ENCODE measurements around the gene DLL3. TPM values are rescaled to one million over a fixed set of nuclear protein-coding genes. Genes with fewer than 3 reads are reported as not detected.
"Not testable (repeated sequence)": the region's sequence is repeated elsewhere in the genome, so short reads cannot be mapped to it uniquely, and the experiment has no call there.

DLL3 gene
- total and polyA plus RNA-seq, 3 experiments from 2014 or later: 0.25 to 1.4 (median 0.92) TPM

DNA sequence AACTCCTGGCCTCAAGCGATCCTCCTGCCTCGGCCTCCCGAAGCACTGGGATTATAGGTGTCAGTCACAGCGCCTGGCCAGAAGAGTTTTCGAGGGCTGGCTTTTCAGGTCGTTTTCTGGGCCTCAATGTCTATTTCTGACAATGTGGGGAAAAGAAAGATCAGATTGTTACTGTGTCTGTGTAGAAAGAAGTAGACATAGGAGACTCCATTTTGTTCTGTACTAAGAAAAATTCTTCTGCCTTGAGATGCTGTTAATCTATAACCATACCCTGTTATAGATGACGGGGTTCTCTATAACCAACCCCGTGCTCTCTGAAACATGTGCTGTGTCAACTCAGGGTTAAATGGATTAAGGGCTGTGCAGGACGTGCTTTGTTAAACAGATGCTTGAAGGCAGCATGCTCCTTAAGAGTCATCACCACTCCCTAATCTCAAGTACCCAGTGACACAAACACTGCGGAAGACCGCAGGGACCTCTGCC is 19.4 kb upstream of the DLL3 start:
- DNase-seq; H3K27me3 Mint-ChIP-seq; H3K4me3 ChIP-seq (ENCODE audit: low read length); H3K9me3 ChIP-seq (ENCODE audit: low read length); H3K27ac ChIP-seq (ENCODE audit: low read depth, low read length); H3K9me3 Mint-ChIP-seq; H3K27me3 ChIP-seq (ENCODE audit: insufficient read depth, low read length, poor library complexity, severe bottlenecking); POLR2A ChIA-PET; CTCF ChIA-PET: not testable (repeated sequence)
- Histone ChIP-seq H3K4me1 (ENCODE audit: insufficient read depth, low read length) (peaks cover 18% of the 10 kb centered on the region), H3K36me3 (ENCODE audit: insufficient read depth, low read length) (peaks cover 17% of the 10 kb centered on the region)
- H3K4me3 Mint-ChIP-seq: peak overlapping the region in 5 of 7 donors; percentile 92 to 96 (median 93)
- peaks cover 0 to 37% (median 5%) of the 10 kb centered on the region in 3 donors for H3K36me3 Mint-ChIP-seq
- H3K27ac Mint-ChIP-seq: peak overlapping the region in 1 of 8 donors; percentile 75
- H3K4me1 Mint-ChIP-seq: peaks cover 25 to 27% (median 26%) of the 10 kb centered on the region in 3 donors

DNA sequence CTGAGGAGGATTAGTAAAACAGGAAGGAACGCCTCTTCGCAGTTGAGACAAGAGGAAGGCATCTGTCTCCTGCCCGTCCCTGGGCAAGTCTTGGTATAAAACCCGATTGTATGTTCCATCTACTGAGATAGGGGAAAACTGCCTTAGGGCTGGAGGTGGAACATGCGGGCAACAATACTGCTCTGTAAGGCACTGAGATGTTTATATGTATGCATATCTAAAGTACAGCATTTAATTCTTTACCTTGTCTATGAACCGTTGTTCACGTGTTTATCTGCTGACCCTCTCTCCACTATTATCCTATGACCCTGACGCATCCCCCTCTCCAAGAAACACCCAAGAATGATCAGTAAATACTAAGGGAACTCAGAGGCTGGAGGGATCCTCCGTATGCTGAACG is 18.8 kb upstream of the DLL3 start:
- POLR2A ChIA-PET: interaction anchor here (0.9 kb wide), 1 partner anchor 53 kb away, joined by 4 read pairs; the partner anchor contains the start of gene EID2B
- H3K27ac ChIP-seq (ENCODE audit: low read depth, low read length): peak overlapping the region; percentile 85
- H3K4me3 Mint-ChIP-seq: peak overlapping the region; percentile 80 to 96 (median 92)
- peaks cover 0 to 35% (median 5%) of the 10 kb centered on the region in 3 donors for H3K36me3 Mint-ChIP-seq
- no peaks in the 10 kb centered on the region for H3K9me3 Mint-ChIP-seq
- H3K27me3 ChIP-seq (ENCODE audit: insufficient read depth, low read length, poor library complexity, severe bottlenecking): no peaks in the 10 kb centered on the region
- peaks cover 18% of the 10 kb centered on the region for H3K4me1 ChIP-seq (ENCODE audit: insufficient read depth, low read length)
- H3K36me3 ChIP-seq (ENCODE audit: insufficient read depth, low read length): peaks cover 12% of the 10 kb centered on the region
- no peak for DNase-seq
- peak overlapping the region; percentile 75 to 97 (median 94) for H3K27ac Mint-ChIP-seq
- no peaks in the 10 kb centered on the region for H3K9me3 ChIP-seq (ENCODE audit: low read length)
- peak overlapping the region; percentile 97 for H3K4me3 ChIP-seq (ENCODE audit: low read length)
- H3K27me3 Mint-ChIP-seq: no peaks in the 10 kb centered on the region
- H3K4me1 Mint-ChIP-seq: peaks cover 25 to 27% (median 26%) of the 10 kb centered on the region in 3 donors
- CTCF ChIA-PET: interaction anchor here (0.8 kb wide), 1 partner anchor 138 kb away, joined by 3 read pairs; the partner anchor contains the start of gene SAMD4B

DNA sequence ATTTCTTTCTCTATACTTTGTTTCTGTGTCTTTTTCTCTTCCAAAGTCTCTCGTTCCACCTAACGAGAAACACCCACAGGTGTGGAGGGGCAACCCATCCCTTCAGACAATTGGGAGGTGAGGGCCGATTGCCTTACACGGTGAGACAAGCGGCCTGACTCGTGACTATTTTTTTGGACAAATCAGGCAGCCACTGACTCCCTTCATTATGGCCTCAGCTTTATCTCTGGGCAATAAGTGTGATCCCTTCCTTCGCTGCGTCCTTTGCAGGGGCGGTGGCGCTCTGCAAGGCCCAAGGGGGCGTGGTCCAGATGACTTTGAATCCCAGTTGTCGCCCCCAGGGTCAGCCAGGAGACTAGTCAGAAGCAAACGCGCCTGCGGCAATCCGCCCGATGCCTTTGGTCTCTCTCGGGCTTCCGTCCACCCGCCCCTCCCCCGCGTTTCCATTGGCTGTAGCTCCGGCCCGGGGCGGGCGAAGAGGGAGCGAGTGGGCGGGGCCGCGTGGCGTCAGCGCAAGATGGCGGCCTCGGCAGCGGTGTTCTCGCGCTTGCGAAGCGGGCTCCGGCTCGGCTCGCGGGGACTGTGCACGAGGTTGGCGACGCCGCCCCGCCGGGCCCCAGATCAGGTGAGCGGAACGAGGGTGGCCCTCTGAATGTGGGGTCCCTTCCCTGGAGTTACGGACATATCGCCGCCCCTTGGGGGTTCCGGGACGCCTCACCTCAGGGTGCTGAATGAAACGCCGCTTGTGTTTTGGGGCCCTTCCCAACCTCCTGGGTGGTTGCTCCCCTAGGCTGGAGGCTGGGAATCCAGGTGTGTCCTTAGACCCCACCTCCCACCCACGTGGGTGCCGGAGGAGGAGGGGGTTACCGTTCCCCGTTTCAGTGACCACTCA is 18.2 kb upstream of the DLL3 start, which contains the start of gene TIMM50:
Gene TIMM50, plus strand, starts transcription at position 502 of the 892 bp plus-strand sequence. Its CDS starts 16 bp downstream, at position 518.
- Histone ChIP-seq H3K9me3 (ENCODE audit: low read length) (no peaks in the 10 kb centered on the region), H3K4me3 (ENCODE audit: low read length) (peak within 1 kb of the TSS; percentile 97), H3K27me3 (ENCODE audit: insufficient read depth, low read length, poor library complexity, severe bottlenecking) (no peaks in the 10 kb centered on the region), H3K27ac (ENCODE audit: low read depth, low read length) (peak within 1 kb of the TSS; percentile 85), H3K4me1 (ENCODE audit: insufficient read depth, low read length) (peaks cover 18% of the 10 kb centered on the region), H3K36me3 (ENCODE audit: insufficient read depth, low read length) (peaks cover 15% of the 10 kb centered on the region)
- peak; percentile 92 to 97 (median 97) for DNase-seq
- no peaks in the 10 kb centered on the region for H3K9me3 Mint-ChIP-seq
- no peaks in the 10 kb centered on the region for H3K27me3 Mint-ChIP-seq
- CTCF ChIA-PET: interaction anchor here (0.8 kb wide), 1 partner anchor 138 kb away, joined by 3 read pairs; the partner anchor contains the start of gene SAMD4B
- peak within 1 kb of the TSS; percentile 80 to 96 (median 92) for H3K4me3 Mint-ChIP-seq
- H3K27ac Mint-ChIP-seq: peak within 1 kb of the TSS; percentile 75 to 98 (median 95)
- POLR2A ChIA-PET: interaction anchor here (0.6 to 2.1 kb wide), 5 partner anchors 35 to 369 kb away, joined by 3 to 8 read pairs (median 4); partner anchors contain the start of genes EID2B, PLEKHG2 and SUPT5H
- H3K36me3 Mint-ChIP-seq: peaks cover 0 to 35% (median 5%) of the 10 kb centered on the region in 3 donors
- H3K4me1 Mint-ChIP-seq: peaks cover 25 to 27% (median 26%) of the 10 kb centered on the region in 3 donors

DNA sequence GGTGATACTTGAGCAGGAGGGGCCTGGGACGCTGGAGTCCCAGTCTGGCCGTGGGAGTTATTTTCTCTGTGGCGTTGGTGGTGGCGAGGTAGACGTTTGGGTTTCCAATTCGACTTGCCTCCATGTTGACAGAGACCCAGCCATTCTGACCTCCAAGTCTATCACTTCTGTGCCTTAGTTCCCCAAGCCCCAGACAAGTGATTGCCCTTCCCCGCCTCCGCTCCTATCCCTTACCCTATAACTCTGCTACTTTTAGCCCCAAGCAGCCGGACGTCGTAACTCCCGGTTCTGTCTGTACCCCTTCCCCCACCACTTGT is 17.6 kb upstream of the DLL3 start:
- H3K27ac Mint-ChIP-seq: peak overlapping the region; percentile 65 to 98 (median 88)
- Histone ChIP-seq H3K4me3 (ENCODE audit: low read length) (peak overlapping the region; percentile 97), H3K9me3 (ENCODE audit: low read length) (no peaks in the 10 kb centered on the region), H3K36me3 (ENCODE audit: insufficient read depth, low read length) (peaks cover 15% of the 10 kb centered on the region), H3K4me1 (ENCODE audit: insufficient read depth, low read length) (peaks cover 18% of the 10 kb centered on the region), H3K27ac (ENCODE audit: low read depth, low read length) (peak overlapping the region; percentile 85), H3K27me3 (ENCODE audit: insufficient read depth, low read length, poor library complexity, severe bottlenecking) (no peaks in the 10 kb centered on the region)
- ChIA-PET POLR2A (interaction anchor here (0.6 to 2.1 kb wide), 4 partner anchors 36 to 370 kb away, joined by 3 to 8 read pairs (median 4); partner anchors contain the start of genes PLEKHG2 and SUPT5H), CTCF (no interaction called here)
- DNase-seq: no peak
- peak overlapping the region; percentile 80 to 96 (median 92) for H3K4me3 Mint-ChIP-seq
- H3K36me3 Mint-ChIP-seq: peaks cover 0 to 36% (median 5%) of the 10 kb centered on the region in 3 donors
- H3K27me3 Mint-ChIP-seq: no peaks in the 10 kb centered on the region
- no peaks in the 10 kb centered on the region for H3K9me3 Mint-ChIP-seq
- peaks cover 25 to 27% (median 26%) of the 10 kb centered on the region in 3 donors for H3K4me1 Mint-ChIP-seq

DNA sequence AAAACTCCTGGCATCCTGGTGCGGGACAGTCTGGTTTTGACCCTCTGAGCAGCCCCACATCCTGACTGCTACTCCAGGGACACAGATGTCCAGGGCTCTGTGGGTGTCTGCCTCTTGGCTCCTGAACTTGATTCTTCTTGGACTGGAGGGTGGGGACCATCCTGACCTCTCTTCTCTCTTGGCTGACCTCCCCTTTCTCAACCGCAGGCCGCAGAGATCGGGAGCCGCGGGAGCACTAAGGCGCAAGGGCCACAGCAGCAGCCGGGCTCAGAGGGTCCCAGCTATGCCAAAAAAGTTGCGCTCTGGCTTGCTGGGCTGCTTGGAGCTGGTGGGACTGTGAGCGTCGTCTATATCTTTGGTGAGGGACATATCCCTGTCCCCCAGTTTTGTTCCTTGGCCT is 17.1 kb upstream of the DLL3 start:
- POLR2A ChIA-PET: interaction anchor here (2.1 kb wide), 1 partner anchor 36 kb away, joined by 8 read pairs; the partner anchor contains the start of gene SUPT5H
- Mint-ChIP-seq H3K27ac (peak overlapping the region in 7 of 8 donors; percentile 65 to 98 (median 91)), H3K9me3 (no peaks in the 10 kb centered on the region), H3K4me1 (peaks cover 25 to 28% (median 28%) of the 10 kb centered on the region in 3 donors), H3K27me3 (no peaks in the 10 kb centered on the region), H3K36me3 (peaks cover 0 to 36% (median 4%) of the 10 kb centered on the region in 3 donors), H3K4me3 (peak overlapping the region; percentile 80 to 96 (median 92))
- no peaks in the 10 kb centered on the region for H3K9me3 ChIP-seq (ENCODE audit: low read length)
- DNase-seq: no peak
- no peaks in the 10 kb centered on the region for H3K27me3 ChIP-seq (ENCODE audit: insufficient read depth, low read length, poor library complexity, severe bottlenecking)
- peak overlapping the region; percentile 85 for H3K27ac ChIP-seq (ENCODE audit: low read depth, low read length)
- H3K36me3 ChIP-seq (ENCODE audit: insufficient read depth, low read length): peaks cover 12% of the 10 kb centered on the region
- CTCF ChIA-PET: no interaction called here
- peaks cover 18% of the 10 kb centered on the region for H3K4me1 ChIP-seq (ENCODE audit: insufficient read depth, low read length)
- H3K4me3 ChIP-seq (ENCODE audit: low read length): peak overlapping the region; percentile 97

DNA sequence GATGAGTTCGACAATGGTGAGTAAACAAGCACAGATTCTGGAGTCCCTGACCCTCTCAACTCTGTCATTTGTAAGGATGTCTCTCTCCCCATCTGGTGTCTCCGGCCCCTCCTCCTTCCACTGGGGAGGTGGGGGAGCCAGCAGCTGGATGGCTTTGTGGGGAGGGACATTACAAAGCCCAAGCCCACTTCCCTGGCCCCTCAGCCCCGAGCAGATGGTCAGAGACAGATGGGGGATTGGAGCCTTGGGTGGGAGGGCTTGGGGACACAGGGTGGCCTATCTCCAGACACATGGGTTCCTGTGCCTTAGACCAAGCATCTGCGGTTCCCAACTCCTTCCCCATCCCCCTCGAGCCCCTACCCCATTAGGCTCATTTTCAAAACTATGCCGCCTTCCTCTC is 15.6 kb upstream of the DLL3 start:
- no peak overlapping the region for H3K27ac ChIP-seq (ENCODE audit: low read depth, low read length)
- peaks cover 18% of the 10 kb centered on the region for H3K36me3 ChIP-seq (ENCODE audit: insufficient read depth, low read length)
- H3K27ac Mint-ChIP-seq: peak overlapping the region in 3 of 8 donors; percentile 19 to 58 (median 52)
- no peaks in the 10 kb centered on the region for H3K27me3 ChIP-seq (ENCODE audit: insufficient read depth, low read length, poor library complexity, severe bottlenecking)
- H3K9me3 Mint-ChIP-seq: no peaks in the 10 kb centered on the region
- peaks cover 0 to 43% (median 9%) of the 10 kb centered on the region in 3 donors for H3K36me3 Mint-ChIP-seq
- CTCF ChIA-PET: interaction anchor here (2.8 kb wide), 1 partner anchor 8 kb away, joined by 9 read pairs; no protein-coding TSS in a partner anchor
- peaks cover 25 to 31% (median 29%) of the 10 kb centered on the region in 3 donors for H3K4me1 Mint-ChIP-seq
- H3K4me1 ChIP-seq (ENCODE audit: insufficient read depth, low read length): peaks cover 18% of the 10 kb centered on the region
- no peak for DNase-seq
- no peak overlapping the region for H3K4me3 ChIP-seq (ENCODE audit: low read length)
- no peaks in the 10 kb centered on the region for H3K27me3 Mint-ChIP-seq
- peak overlapping the region in 6 of 7 donors; percentile 39 to 73 (median 44) for H3K4me3 Mint-ChIP-seq
- H3K9me3 ChIP-seq (ENCODE audit: low read length): no peaks in the 10 kb centered on the region
- POLR2A ChIA-PET: interaction anchor here (0.6 kb wide), 1 partner anchor 1316 kb away, joined by 3 read pairs; the partner anchor contains the start of gene EGLN2

DNA sequence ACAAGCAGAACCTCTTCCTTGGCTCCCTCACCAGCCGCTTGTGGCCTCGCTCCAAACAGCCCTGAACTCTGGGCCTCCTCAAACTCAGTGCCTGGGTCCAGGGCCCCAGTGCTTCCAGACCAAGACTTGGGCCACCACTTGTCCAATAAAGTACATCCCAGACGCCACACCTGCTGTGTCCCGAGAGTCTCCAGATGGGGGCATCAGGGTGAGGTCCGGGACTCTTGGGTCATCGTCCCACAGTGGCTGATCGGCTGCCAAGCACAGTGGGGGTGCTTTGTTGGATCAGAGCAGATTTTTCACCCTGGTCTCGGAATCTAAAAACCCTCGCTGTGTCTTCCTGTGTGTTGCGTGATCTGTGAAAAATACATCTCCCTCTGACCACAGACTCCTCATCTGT is 9.0 kb upstream of the DLL3 start:
- Histone ChIP-seq H3K27me3 (ENCODE audit: insufficient read depth, low read length, poor library complexity, severe bottlenecking) (no peaks in the 10 kb centered on the region), H3K27ac (ENCODE audit: low read depth, low read length) (no peak overlapping the region), H3K4me1 (ENCODE audit: insufficient read depth, low read length) (no peaks in the 10 kb centered on the region), H3K9me3 (ENCODE audit: low read length) (no peaks in the 10 kb centered on the region), H3K36me3 (ENCODE audit: insufficient read depth, low read length) (peaks cover 38% of the 10 kb centered on the region), H3K4me3 (ENCODE audit: low read length) (no peak overlapping the region)
- Mint-ChIP-seq H3K36me3 (peaks cover 0 to 57% (median 10%) of the 10 kb centered on the region in 3 donors), H3K9me3 (no peaks in the 10 kb centered on the region), H3K4me3 (no peak overlapping the region), H3K27ac (no peak overlapping the region), H3K4me1 (peaks cover 0 to 4% (median 3%) of the 10 kb centered on the region in 3 donors), H3K27me3 (no peaks in the 10 kb centered on the region)
- ChIA-PET POLR2A (no interaction called here), CTCF (no interaction called here)
- DNase-seq: no peak

Measured in CD8-positive, alpha-beta memory T cell (primary cell).